Coronary artery (tissue), 2 donors: ENCODE measurements around the gene RANBP17.
"Not testable (repeated sequence)": the region's sequence is repeated elsewhere in the genome, so short reads cannot be mapped to it uniquely, and the experiment has no call there.

Source experiments
- DNase-seq: peaks from one replicate; pipeline ENCODE4 v3.0.0-alpha.2; 2017; ENCODE audit warnings: low spot score
- H3K27ac ChIP-seq, 2 donors: fragments of 200-600 bp; sonication (generic); one replicate each; pipeline ENCODE4 v1.5.1; 2016 to 2019
- H3K4me3 ChIP-seq: fragments of 200-600 bp; sonication (generic); 2 replicates; pipeline ENCODE4 v1.5.1; 2016; ENCODE audit warnings: mild to moderate bottlenecking, moderate library complexity
- CTCF ChIP-seq: fragments of 200-600 bp; sonication (generic); IDR thresholded peaks from one replicate; pipeline ENCODE4 v1.5.1; 2019; ENCODE audit warnings: antibody characterized with exemption

The RANBP17 gene

DNA sequence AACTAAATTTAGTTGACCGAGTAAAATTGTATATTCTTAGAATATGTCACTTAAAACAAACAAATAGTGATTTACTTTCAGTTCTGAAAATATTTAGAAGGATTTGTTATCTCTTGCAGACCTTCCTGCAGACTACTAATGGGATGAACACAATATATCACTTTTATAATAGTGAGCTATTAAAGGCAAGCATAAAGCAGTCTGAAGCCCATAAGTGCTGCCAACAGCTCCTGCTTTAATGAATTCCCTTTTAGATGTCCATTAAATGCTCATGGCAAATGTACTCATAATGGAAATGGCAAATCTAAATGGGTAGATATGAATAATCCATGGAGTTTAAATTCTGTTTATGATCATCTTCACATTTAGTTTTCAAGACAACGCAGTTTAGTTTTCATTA, 170.2 kb downstream of the RANBP17 start:
- Histone ChIP-seq H3K4me3 (no peak overlapping the region), H3K27ac (no peak overlapping the region)
- no peak for DNase-seq

GRCh38 chr5:171032435-171032973, 170.7 kb downstream of the RANBP17 start:
- no peak for TF ChIP-seq CTCF
- no peak for DNase-seq
- Histone ChIP-seq H3K4me3 (no peak overlapping the region), H3K27ac (no peak overlapping the region)

More for the DNA sequence above, 170.2 kb downstream of the RANBP17 start:
- TF ChIP-seq CTCF, result no peak

GRCh38 chr5:171041893-171042292, 180.1 kb downstream of the RANBP17 start:
- not testable (repeated sequence) for H3K27ac ChIP-seq, DNase-seq, H3K4me3 ChIP-seq

GRCh38 chr5:171050916-171051315, 189.1 kb downstream of the RANBP17 start:
- Histone ChIP-seq H3K4me3 (no peak overlapping the region), H3K27ac (no peak overlapping the region)
- TF ChIP-seq CTCF, result no peak
- no peak for DNase-seq

- no peak for TF ChIP-seq CTCF
- Histone ChIP-seq H3K27ac (no peak overlapping the region), H3K4me3 (no peak overlapping the region)
- no peak for DNase-seq
Observed at GRCh38 chr5:171055875-171056454, 194.1 kb downstream of the RANBP17 start.

GRCh38 chr5:171067540-171068130, 205.8 kb downstream of the RANBP17 start:
- Histone ChIP-seq H3K4me3 (no peak overlapping the region), H3K27ac (no peak overlapping the region)
- DNase-seq, result no peak
- no peak for TF ChIP-seq CTCF

DNA sequence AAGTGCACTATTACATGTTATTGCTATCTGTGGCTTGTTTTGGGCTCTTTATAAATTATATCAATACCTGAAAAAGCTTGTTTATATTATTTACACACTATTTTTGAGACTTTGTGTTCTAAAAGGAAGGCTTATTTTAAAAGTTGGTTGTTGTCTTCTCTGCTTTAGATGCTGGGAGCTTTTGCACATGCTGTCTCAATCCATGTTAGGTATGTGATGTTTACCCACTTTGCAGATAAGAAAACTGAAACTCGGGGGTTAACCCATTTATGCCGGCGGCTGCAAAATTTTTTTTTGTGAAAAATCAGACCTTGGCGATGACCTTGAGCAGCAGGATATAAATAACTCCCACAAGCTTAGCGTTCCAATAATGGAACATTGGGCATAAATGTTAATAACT, 212.9 kb downstream of the RANBP17 start:
- Histone ChIP-seq H3K4me3 (no peak overlapping the region), H3K27ac (no peak overlapping the region)
- no peak for TF ChIP-seq CTCF
- DNase-seq, result no peak
